Trophoblast cell (in vitro differentiated cells and primary cell): ENCODE data around the gene GARNL3.

Source experiments
- DNase-seq, 2 donors: peaks; one replicate each; pipeline ENCODE4 v3.0.0-alpha.2; 2016
- H2AFZ ChIP-seq: 2 replicates; pipeline ENCODE4 v1.6.1; 2013; ENCODE audit warnings: low read length, moderate library complexity, mild to moderate bottlenecking; ENCODE audit not compliant: insufficient read depth, poor library complexity
- H2AK5ac ChIP-seq: 2 replicates; pipeline ENCODE4 v1.6.1; 2013; ENCODE audit warnings: mild to moderate bottlenecking, low read length
- H2BK120ac ChIP-seq: 2 replicates; pipeline ENCODE4 v1.6.1; 2013; ENCODE audit warnings: low read length, mild to moderate bottlenecking, moderate library complexity; ENCODE audit not compliant: insufficient read depth, poor library complexity
- H2BK12ac ChIP-seq: 2 replicates; pipeline ENCODE4 v1.6.1; 2013; ENCODE audit warnings: mild to moderate bottlenecking, low read length, moderate library complexity
- H2BK5ac ChIP-seq: 2 replicates; pipeline ENCODE4 v1.6.1; 2013; ENCODE audit warnings: low read length, low read depth, moderate library complexity, mild to moderate bottlenecking; ENCODE audit not compliant: poor library complexity
- H3K14ac ChIP-seq: 2 replicates; pipeline ENCODE4 v1.6.1; 2013; ENCODE audit warnings: mild to moderate bottlenecking, low read length
- H3K18ac ChIP-seq: 2 replicates; pipeline ENCODE4 v1.6.1; 2013; ENCODE audit warnings: mild to moderate bottlenecking, low read length
- H3K23ac ChIP-seq: 2 replicates; pipeline ENCODE4 v1.6.1; 2013; ENCODE audit warnings: low read length
- H3K27ac ChIP-seq: 2 replicates; pipeline ENCODE4 v1.5.1; 2013; ENCODE audit warnings: low read depth, mild to moderate bottlenecking, inconsistent platforms, low read length, moderate library complexity
- H3K27me3 ChIP-seq: 2 replicates; pipeline ENCODE4 v1.6.1; 2013; ENCODE audit warnings: inconsistent platforms, mild to moderate bottlenecking, low read length, moderate library complexity; ENCODE audit not compliant: insufficient read depth
- H3K36me3 ChIP-seq, 2 experiments: 1 replicate in 1 of 2; 2 replicates in 1 of 2; pipeline ENCODE4 v1.6.1; 2013; ENCODE audit warnings: low read length in 2 of 2, mild to moderate bottlenecking in 2 of 2, moderate library complexity in 1 of 2; ENCODE audit not compliant: insufficient read depth in 2 of 2, control insufficient read depth in 1 of 2
- H3K4ac ChIP-seq: 2 replicates; pipeline ENCODE4 v1.6.1; 2013; ENCODE audit warnings: low read depth, mild to moderate bottlenecking, low read length, moderate library complexity
- H3K4me1 ChIP-seq, 2 experiments: 1 replicate in 1 of 2; 2 replicates in 1 of 2; pipeline ENCODE4 v1.6.1; 2013; ENCODE audit warnings: low read length in 2 of 2, mild to moderate bottlenecking in 2 of 2, moderate library complexity in 1 of 2; ENCODE audit not compliant: insufficient read depth in 2 of 2, control insufficient read depth in 1 of 2
- H3K4me2 ChIP-seq: 2 replicates; pipeline ENCODE4 v1.6.1; 2013; ENCODE audit warnings: inconsistent platforms, mild to moderate bottlenecking, low read length, moderate library complexity
- H3K4me3 ChIP-seq: 2 replicates; pipeline ENCODE4 v1.5.1; 2013; ENCODE audit warnings: mild to moderate bottlenecking, low read depth, low read length, inconsistent platforms
- H3K79me1 ChIP-seq: one replicate; pipeline ENCODE4 v1.6.1; 2013; ENCODE audit warnings: low read length
- H3K79me2 ChIP-seq: 2 replicates; pipeline ENCODE4 v1.6.1; 2013; ENCODE audit warnings: low read length, mild to moderate bottlenecking; ENCODE audit not compliant: control insufficient read depth, insufficient read depth, poor library complexity
- H3K9ac ChIP-seq: 2 replicates; pipeline ENCODE4 v1.6.1; 2013; ENCODE audit warnings: mild to moderate bottlenecking, low read length
- H3K9me3 ChIP-seq: 2 replicates; pipeline ENCODE4 v1.6.1; 2013; ENCODE audit warnings: low read depth, mild to moderate bottlenecking, control low read depth, inconsistent platforms, low read length; ENCODE audit not compliant: insufficient read depth
- H4K12ac ChIP-seq: 2 replicates; pipeline ENCODE4 v1.6.1; 2013; ENCODE audit warnings: low read depth, mild to moderate bottlenecking, low read length, moderate library complexity
- H4K8ac ChIP-seq: 2 replicates; pipeline ENCODE4 v1.6.1; 2013; ENCODE audit warnings: low read depth, mild to moderate bottlenecking, low read length, moderate library complexity
- H4K91ac ChIP-seq: one replicate; pipeline ENCODE4 v1.6.1; 2013; ENCODE audit warnings: low read depth, mild to moderate bottlenecking, low read length, moderate library complexity
- WGBS: extraction: QIAGEN DNeasy Blood & Tissue Kit; methylation state at CpG from one replicate; pipeline ENCODE4 v1.1.7; 2013; ENCODE audit warnings: missing lambda C conversion rate; ENCODE audit not compliant: insufficient read length, insufficient coverage; ENCODE audit errors: extremely low coverage; 5-methylcytosine and 5-hydroxymethylcytosine counted together

Gene GARNL3

GRCh38 chr9:127421057-127421456 is 156.5 kb downstream of the GARNL3 start:
- no peak overlapping the region for H3K14ac ChIP-seq
- peaks cover 7% of the 10 kb centered on the region for H3K79me2 ChIP-seq
- no peak overlapping the region for H2AK5ac ChIP-seq
- peaks cover 2% of the 10 kb centered on the region for H3K9me3 ChIP-seq
- H3K18ac ChIP-seq, result no peak overlapping the region
- no peak overlapping the region for H4K12ac ChIP-seq
- no peak overlapping the region for H3K27ac ChIP-seq
- H4K8ac ChIP-seq, result no peak overlapping the region
- no peak overlapping the region for H3K9ac ChIP-seq
- H3K23ac ChIP-seq, result no peak overlapping the region
- no peaks in the 10 kb centered on the region for H3K27me3 ChIP-seq
- H3K4me1 ChIP-seq, result peaks cover 7 to 21% of the 10 kb centered on the region in 2 experiments
- H2BK120ac ChIP-seq, result no peak overlapping the region
- H3K4me3 ChIP-seq, result no peak overlapping the region
- no CpG with 5 or more reads among the region's 7 CpGs for WGBS
- DNase-seq, result no peak
- H2BK12ac ChIP-seq, result no peak overlapping the region
- H3K36me3 ChIP-seq, result peaks cover 0 to 2% of the 10 kb centered on the region in 2 experiments
- H2BK5ac ChIP-seq, result no peak overlapping the region
- H4K91ac ChIP-seq, result no peak overlapping the region
- H3K4me2 ChIP-seq, result no peak overlapping the region
- H2AFZ ChIP-seq, result no peak overlapping the region
- H3K4ac ChIP-seq, result no peak overlapping the region
- H3K79me1 ChIP-seq, result peaks cover 8% of the 10 kb centered on the region

DNA sequence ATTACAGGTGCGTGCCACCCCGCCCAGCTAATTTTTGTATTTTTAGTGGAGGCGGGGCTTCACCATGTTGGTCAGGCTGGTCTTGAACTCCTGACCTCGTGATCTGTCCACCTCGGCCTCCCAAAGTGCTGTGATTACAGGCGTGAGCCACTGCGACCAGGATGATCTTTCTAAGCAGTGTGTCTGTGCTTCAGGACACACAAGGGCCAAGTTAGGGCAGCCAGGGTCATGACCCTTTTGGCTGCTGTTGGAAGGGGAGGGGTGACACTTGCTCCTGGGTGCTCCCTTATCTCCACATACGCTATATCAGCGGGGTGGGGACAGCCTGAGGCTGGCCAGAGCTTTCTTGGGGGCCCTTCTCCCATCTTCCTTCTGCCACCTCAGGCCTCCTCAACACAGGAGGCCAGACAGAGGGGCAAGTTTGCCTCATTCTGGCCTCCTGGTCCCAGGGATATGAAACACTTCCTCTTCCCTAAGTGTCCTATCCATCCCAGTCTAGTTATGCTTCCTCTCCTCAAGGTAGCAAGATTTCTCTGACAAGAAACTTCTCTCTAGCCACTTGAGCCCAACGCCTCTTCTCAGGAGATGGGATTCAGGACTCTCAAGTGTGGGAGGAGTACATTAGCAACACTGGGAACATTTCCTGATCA is 157.7 kb downstream of the GARNL3 start:
- Histone ChIP-seq H3K36me3 (peaks cover 0 to 2% of the 10 kb centered on the region in 2 experiments), H3K9ac (no peak overlapping the region), H3K14ac (no peak overlapping the region), H3K18ac (no peak overlapping the region), H3K4me2 (no peak overlapping the region), H2BK120ac (no peak overlapping the region), H4K91ac (no peak overlapping the region), H3K27me3 (no peaks in the 10 kb centered on the region), H3K79me1 (peaks cover 8% of the 10 kb centered on the region), H4K12ac (no peak overlapping the region), H3K4me3 (no peak overlapping the region), H3K23ac (no peak overlapping the region), H2BK5ac (no peak overlapping the region), H3K4ac (no peak overlapping the region), H3K79me2 (peaks cover 7% of the 10 kb centered on the region), H3K27ac (no peak overlapping the region), H2AFZ (no peak overlapping the region), H3K4me1 (peaks cover 4 to 14% of the 10 kb centered on the region in 2 experiments), H4K8ac (no peak overlapping the region), H2AK5ac (no peak overlapping the region), H2BK12ac (no peak overlapping the region), H3K9me3 (peaks cover 2% of the 10 kb centered on the region)
- no peak for DNase-seq
- WGBS, result no CpG with 5 or more reads among the region's 10 CpGs

GRCh38 chr9:127422787-127423186 is 158.2 kb downstream of the GARNL3 start:
- Histone ChIP-seq H3K27ac (no peak overlapping the region), H4K8ac (no peak overlapping the region), H3K27me3 (no peaks in the 10 kb centered on the region), H3K4me3 (no peak overlapping the region), H3K4ac (peak overlapping the region; percentile 10), H3K14ac (no peak overlapping the region), H4K91ac (no peak overlapping the region), H3K23ac (no peak overlapping the region), H2BK5ac (no peak overlapping the region), H3K79me2 (peaks cover 7% of the 10 kb centered on the region), H2AK5ac (no peak overlapping the region), H3K4me1 (peaks cover 2 to 12% of the 10 kb centered on the region in 2 experiments), H3K79me1 (peaks cover 8% of the 10 kb centered on the region), H3K4me2 (peak overlapping the region; percentile 76), H2BK12ac (no peak overlapping the region), H4K12ac (no peak overlapping the region), H2AFZ (no peak overlapping the region), H2BK120ac (no peak overlapping the region), H3K9ac (peak overlapping the region; percentile 70), H3K36me3 (peaks cover 0 to 2% of the 10 kb centered on the region in 2 experiments), H3K9me3 (peaks cover 2% of the 10 kb centered on the region), H3K18ac (no peak overlapping the region)
- no peak for DNase-seq
- WGBS, result no CpG with 5 or more reads among the region's 6 CpGs

- H3K27ac ChIP-seq, result peak overlapping the region; percentile 85
- peak overlapping the region; percentile 16 for H2BK120ac ChIP-seq
- DNase-seq, result peak in 1 of 2 donors; percentile 41
- H3K79me2 ChIP-seq, result peaks cover 7% of the 10 kb centered on the region
- H4K91ac ChIP-seq, result peak overlapping the region; percentile 46
- WGBS, result no CpG with 5 or more reads among the region's 9 CpGs
- H3K23ac ChIP-seq, result no peak overlapping the region
- peak overlapping the region; percentile 71 for H3K4me3 ChIP-seq
- no peaks in the 10 kb centered on the region for H3K27me3 ChIP-seq
- H3K18ac ChIP-seq, result no peak overlapping the region
- peak overlapping the region; percentile 96 for H3K9ac ChIP-seq
- peak overlapping the region; percentile 76 for H3K4me2 ChIP-seq
- peaks cover 2% of the 10 kb centered on the region for H3K9me3 ChIP-seq
- H4K8ac ChIP-seq, result peak overlapping the region; percentile 81
- peak overlapping the region; percentile 61 for H2AFZ ChIP-seq
- H3K4ac ChIP-seq, result peak overlapping the region; percentile 10
- no peak overlapping the region for H2AK5ac ChIP-seq
- H2BK12ac ChIP-seq, result no peak overlapping the region
- H4K12ac ChIP-seq, result peak overlapping the region; percentile 71
- peak overlapping the region; percentile 46 for H3K14ac ChIP-seq
- H2BK5ac ChIP-seq, result peak overlapping the region; percentile 70
- peaks cover 2 to 12% of the 10 kb centered on the region in 2 experiments for H3K4me1 ChIP-seq
- peaks cover 0 to 2% of the 10 kb centered on the region in 2 experiments for H3K36me3 ChIP-seq
- peaks cover 8% of the 10 kb centered on the region for H3K79me1 ChIP-seq
These were observed 158.9 kb downstream of the GARNL3 start for GRCh38 chr9:127423476-127423933.
